ENCODE data around the gene TMEM126B. TPM values are rescaled to one million over a fixed set of nuclear protein-coding genes. Genes with fewer than 3 reads are reported as not detected.

Gene TMEM126B
- 50.2 and 60.3 TPM in 2 replicates for total RNA-seq

DNA sequence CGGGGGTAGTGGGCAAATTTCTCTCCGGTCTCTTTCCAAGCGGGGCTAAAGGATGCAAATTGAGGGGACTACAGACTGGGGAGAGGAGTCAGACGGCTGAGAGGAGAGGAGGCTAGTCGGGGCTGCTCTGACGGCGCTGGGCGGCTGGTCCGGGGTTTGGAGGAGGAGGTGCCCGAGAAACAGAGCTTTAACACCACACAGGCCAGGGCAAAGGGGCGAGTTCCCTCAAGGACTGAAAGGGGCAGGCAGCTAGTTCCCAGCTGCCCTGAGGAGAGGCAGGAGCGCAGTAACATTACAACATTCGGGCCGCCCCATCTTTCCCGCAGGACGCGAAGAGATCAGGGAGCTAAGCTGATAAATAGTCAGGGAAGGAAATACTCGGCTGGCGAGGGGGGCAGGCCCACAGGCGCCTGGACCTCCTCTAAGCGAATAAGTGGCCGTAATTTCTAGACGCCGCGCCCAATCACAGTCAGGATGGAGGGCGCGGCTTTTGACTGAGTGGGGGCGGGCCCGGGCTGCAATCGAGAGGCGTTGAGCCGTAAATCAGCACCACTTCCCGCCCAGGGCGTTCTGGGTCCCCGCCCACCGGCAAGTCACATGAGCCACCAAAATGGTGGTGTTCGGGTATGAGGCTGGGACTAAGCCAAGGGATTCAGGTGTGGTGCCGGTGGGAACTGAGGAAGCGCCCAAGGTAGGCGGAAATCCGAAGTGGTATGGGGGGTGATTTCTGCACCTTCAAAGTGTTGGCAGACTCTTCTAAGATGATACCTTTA is at the start of gene TMEM126B:
Gene TMEM126B, plus strand, starts transcription at position 596 of the 773 bp plus-strand sequence. Its CDS starts 15 bp downstream, at position 611.

DNA sequence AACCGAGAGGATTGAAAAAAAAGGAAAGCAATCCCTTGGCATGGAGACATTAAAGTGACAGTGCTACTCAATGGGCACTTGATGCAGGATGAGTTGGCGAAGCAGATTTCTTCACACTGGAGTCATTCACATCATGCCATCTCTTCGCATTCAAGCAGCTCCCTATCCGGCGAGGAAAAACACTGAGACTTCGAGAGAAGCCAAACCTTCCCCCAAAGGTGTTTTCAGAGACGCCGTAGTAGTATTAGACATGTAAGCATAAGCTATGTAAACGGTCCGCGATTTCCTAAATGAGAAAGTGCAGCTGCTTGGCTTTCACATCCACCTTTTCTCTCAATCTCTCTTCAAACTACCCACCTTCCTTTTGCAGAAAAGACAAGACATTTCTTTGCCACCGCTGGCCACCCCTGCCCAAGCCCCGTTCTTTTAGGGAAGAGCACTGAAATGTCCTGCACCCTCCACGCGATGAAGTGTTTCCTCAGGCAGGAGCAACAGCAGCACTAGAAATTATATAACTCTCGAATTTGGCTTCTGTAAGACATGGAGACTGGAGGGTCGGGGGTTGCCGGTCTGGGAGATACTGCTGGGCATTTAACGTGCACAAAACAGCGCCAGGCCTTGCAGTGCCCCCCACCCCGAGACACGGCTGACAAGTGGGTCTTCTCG is 928 bp upstream of the TMEM126B start, which contains the start of gene DLG2:
Gene DLG2, minus strand, starts transcription at position 13 of the 666 bp plus-strand sequence.

DNA sequence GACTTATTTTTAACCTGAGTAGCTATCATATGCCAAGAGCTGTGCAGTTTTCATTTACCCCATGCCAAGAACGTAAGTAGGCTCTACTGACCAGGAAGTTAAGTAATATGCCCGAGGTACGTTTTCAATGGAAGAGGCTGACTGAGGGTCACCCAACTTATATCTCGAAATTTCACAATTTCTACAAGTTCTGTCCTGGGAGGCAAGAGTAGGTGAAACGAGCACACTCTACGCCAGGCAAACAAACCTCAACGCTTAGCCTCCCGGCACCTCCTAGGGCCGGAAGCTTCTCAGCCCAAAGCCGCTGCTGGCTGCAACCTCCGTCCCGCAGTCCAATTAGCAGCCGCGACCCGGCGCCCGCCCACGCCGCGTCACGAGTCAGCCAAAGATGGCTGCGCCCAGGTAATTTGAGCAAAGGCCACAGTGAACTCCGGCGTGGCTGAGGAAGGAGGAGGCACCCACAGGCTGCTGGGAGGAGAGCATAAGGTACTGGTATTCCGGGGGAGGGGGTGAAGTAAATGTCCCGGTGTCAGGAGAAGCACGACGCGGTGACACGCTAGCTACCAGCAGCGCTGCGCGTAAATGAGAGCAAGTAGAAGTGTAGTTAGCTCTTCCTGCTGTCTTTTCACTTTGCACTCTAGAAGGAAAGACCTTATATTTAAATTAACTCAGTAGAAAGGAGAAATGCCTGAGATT is 19.4 kb downstream of the TMEM126B start, which contains the start of gene TMEM126A:
Gene TMEM126A, plus strand, starts transcription at position 364 of the 696 bp plus-strand sequence. CDS start 2,289 bp downstream, outside the sequence.

DNA sequence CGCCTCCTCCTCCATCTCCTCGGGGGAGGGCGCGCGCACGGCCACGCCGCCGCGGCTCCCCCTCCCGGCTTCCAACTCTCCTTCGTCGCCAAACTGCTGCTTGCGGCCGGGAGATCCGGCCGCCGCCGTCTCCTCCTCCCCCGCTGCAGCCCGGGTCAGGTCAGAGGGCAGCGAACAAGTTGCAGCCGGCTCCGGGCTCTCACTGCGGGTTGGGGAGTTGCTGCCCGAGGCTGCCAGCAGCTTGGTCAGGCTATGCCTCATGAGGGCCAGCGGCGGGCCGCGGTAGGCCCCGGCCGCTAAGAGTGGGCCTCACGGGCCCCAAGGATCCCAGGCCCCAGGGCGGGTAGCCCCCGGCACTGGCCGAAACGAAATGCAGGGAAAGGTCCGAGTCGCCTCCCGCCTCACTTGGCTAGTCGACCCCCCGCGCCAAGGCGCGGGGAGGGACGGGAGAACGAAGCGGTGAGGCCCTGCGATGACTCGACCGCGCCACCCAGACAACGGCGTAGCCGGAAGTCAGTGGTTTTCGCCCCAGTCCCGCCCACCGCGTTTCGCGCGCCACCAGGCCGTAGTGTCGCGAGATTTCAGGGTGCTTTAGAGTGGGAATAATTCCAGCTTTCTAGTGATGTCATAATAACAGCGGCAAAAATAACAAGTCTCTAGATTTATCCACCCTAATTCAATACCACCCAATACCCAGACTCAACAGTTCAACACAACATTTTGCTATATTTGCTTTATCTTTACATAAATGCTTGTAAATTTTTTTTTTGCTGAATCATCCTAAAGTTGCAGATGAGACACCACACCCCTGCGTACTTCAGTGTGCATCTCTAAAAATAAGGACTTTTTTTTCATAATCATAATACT is 36.5 kb downstream of the TMEM126B start, which contains the start of gene CREBZF:
Gene CREBZF, minus strand, starts transcription at position 515 of the 867 bp plus-strand sequence. Its CDS starts 254 bp downstream, at position 261.

DNA sequence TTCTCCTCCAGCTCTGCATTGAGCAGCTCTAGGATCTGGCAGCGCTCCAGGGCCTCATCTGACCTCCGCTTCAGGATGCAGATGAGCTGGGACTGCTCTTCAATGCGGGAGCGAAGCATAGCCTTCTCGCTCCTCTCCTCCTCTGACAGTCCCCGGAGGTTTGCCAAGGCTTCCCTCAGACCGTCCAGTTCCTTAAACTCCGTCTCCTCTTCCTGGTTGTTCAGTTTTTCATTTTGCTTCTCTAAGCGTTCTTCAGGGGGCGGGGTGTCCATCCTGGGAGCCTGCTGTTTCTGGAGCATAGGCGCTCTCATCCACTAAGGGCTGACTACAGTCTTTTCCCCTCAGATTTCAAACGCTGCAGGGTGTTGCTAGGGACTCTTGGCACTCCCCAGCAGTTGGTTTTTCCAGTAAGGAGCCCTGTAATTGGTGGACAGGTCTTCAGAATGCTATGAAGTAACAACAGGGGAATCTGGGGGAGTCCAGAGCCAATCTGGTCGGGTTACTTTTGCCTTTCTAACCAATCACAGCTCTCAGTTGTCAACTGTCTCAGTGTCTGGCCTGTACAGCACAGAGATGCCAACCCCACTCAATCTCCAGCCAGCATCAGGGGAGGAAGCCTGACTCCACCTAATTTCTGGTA is 57.5 kb downstream of the TMEM126B start, which contains the start of gene CCDC89:
Gene CCDC89, minus strand, starts transcription at position 376 of the 640 bp plus-strand sequence. Its CDS starts 65 bp downstream, at position 311.

Other genes with a start within 250 kb of the TMEM126B start
- 0.18 TPM in 1 of 2 replicates, not detected in the other for gene DLG2, start 1.2 kb upstream of the TMEM126B start, total RNA-seq
- gene TMEM126A, start 19.4 kb downstream of the TMEM126B start, total RNA-seq: 45.0 and 54.2 TPM in 2 replicates
- 11.5 and 19.6 TPM in 2 replicates for gene CREBZF, start 36.5 kb downstream of the TMEM126B start, total RNA-seq
- 2.3 and 4.8 TPM in 2 replicates for gene CCDC89, start 57.6 kb downstream of the TMEM126B start, total RNA-seq
- gene SYTL2, start 182.5 kb downstream of the TMEM126B start, total RNA-seq: 6.9 and 40.6 TPM in 2 replicates
- not detected in 2 replicates for gene CCDC83, start 226.8 kb downstream of the TMEM126B start, total RNA-seq

Data from myometrial cell (primary cell).